ENCODE measurements around the gene OCRL. TPM values are rescaled to one million over a fixed set of nuclear protein-coding genes. Genes with fewer than 3 reads are reported as not detected.
A peak's percentile ranks its signal among the peaks of the same experiment; 100 is the strongest.

The OCRL gene
- total RNA-seq, 1 donor from 2014 or later: 49.8 TPM

- Mint-ChIP-seq H3K27me3 (ENCODE audit: unreplicated experiment) (no peaks in the 10 kb centered on the region), H3K27ac (ENCODE audit: unreplicated experiment) (peak overlapping the region; percentile 95), H3K4me1 (ENCODE audit: unreplicated experiment) (peaks cover 32% of the 10 kb centered on the region), H3K36me3 (ENCODE audit: unreplicated experiment) (peaks cover 51% of the 10 kb centered on the region), H3K4me3 (ENCODE audit: unreplicated experiment) (no peak overlapping the region), H3K9me3 (ENCODE audit: unreplicated experiment) (no peaks in the 10 kb centered on the region)
- DNase-seq (ENCODE audit: extremely low spot score, unreplicated experiment): no peak
- TF ChIP-seq CTCF (IDR thresholded peaks at IDR 0.05): no peak
Measured at GRCh38 chrX:129577877-129578276, 37.8 kb downstream of the OCRL start.

- DNase-seq (ENCODE audit: extremely low spot score, unreplicated experiment): no peak
Measured at GRCh38 chrX:129581904-129582303, 41.8 kb downstream of the OCRL start.

GRCh38 chrX:129585167-129585566 lies 45.1 kb downstream of the OCRL start:
- H3K4me1 Mint-ChIP-seq (ENCODE audit: unreplicated experiment): peaks cover 33% of the 10 kb centered on the region
- peak overlapping the region; percentile 46 for H3K27ac Mint-ChIP-seq (ENCODE audit: unreplicated experiment)
- TF ChIP-seq CTCF (IDR thresholded peaks at IDR 0.05): no peak
- peaks cover 43% of the 10 kb centered on the region for H3K36me3 Mint-ChIP-seq (ENCODE audit: unreplicated experiment)
- no peaks in the 10 kb centered on the region for H3K9me3 Mint-ChIP-seq (ENCODE audit: unreplicated experiment)
- DNase-seq (ENCODE audit: extremely low spot score, unreplicated experiment): no peak
- H3K4me3 Mint-ChIP-seq (ENCODE audit: unreplicated experiment): no peak overlapping the region
- H3K27me3 Mint-ChIP-seq (ENCODE audit: unreplicated experiment): no peaks in the 10 kb centered on the region

More at GRCh38 chrX:129581904-129582303, 41.8 kb downstream of the OCRL start:
- Mint-ChIP-seq H3K27me3 (ENCODE audit: unreplicated experiment) (no peaks in the 10 kb centered on the region), H3K4me1 (ENCODE audit: unreplicated experiment) (peaks cover 47% of the 10 kb centered on the region), H3K9me3 (ENCODE audit: unreplicated experiment) (no peaks in the 10 kb centered on the region), H3K36me3 (ENCODE audit: unreplicated experiment) (peaks cover 37% of the 10 kb centered on the region), H3K27ac (ENCODE audit: unreplicated experiment) (peak overlapping the region; percentile 69), H3K4me3 (ENCODE audit: unreplicated experiment) (no peak overlapping the region)
- TF ChIP-seq CTCF (IDR thresholded peaks at IDR 0.05): no peak

GRCh38 chrX:129585691-129586090 lies 45.6 kb downstream of the OCRL start:
- H3K27me3 Mint-ChIP-seq (ENCODE audit: unreplicated experiment): no peaks in the 10 kb centered on the region

DNA sequence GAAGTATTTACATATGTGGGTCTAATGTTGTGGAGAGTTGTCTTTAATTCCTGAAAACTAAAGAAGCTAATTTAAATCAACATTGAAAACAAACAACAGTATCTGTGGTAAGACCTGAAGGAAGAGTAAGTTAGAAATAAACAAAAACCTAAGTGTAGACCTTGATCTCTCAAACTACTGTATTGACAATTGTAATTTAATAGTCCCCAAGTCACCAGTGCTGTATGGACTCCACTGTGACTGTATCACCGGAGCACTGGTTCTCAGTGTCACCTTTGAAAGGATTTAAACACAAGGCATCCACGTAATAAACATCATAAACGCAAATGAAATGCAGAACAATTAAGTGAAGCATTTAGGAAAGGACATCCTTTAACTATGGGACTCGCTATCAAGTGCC lies 46.4 kb downstream of the OCRL start:
- TF ChIP-seq CTCF (IDR thresholded peaks at IDR 0.05): no peak
- Mint-ChIP-seq H3K4me3 (ENCODE audit: unreplicated experiment) (no peak overlapping the region), H3K27ac (ENCODE audit: unreplicated experiment) (peak overlapping the region; percentile 46), H3K4me1 (ENCODE audit: unreplicated experiment) (peaks cover 33% of the 10 kb centered on the region), H3K9me3 (ENCODE audit: unreplicated experiment) (no peaks in the 10 kb centered on the region), H3K27me3 (ENCODE audit: unreplicated experiment) (no peaks in the 10 kb centered on the region), H3K36me3 (ENCODE audit: unreplicated experiment) (peaks cover 50% of the 10 kb centered on the region)
- DNase-seq (ENCODE audit: extremely low spot score, unreplicated experiment): no peak

More at GRCh38 chrX:129585691-129586090, 45.6 kb downstream of the OCRL start:
- DNase-seq (ENCODE audit: extremely low spot score, unreplicated experiment): no peak
- no peak for TF ChIP-seq CTCF (IDR thresholded peaks at IDR 0.05)
- Mint-ChIP-seq H3K27ac (ENCODE audit: unreplicated experiment) (peak overlapping the region; percentile 46), H3K4me1 (ENCODE audit: unreplicated experiment) (peaks cover 33% of the 10 kb centered on the region), H3K36me3 (ENCODE audit: unreplicated experiment) (peaks cover 45% of the 10 kb centered on the region), H3K4me3 (ENCODE audit: unreplicated experiment) (no peak overlapping the region), H3K9me3 (ENCODE audit: unreplicated experiment) (no peaks in the 10 kb centered on the region)

Data from osteocyte (in vitro differentiated cells).